NCI-H187 (cell line): ENCODE measurements around the gene FADS3.
"Not testable (repeated sequence)": the region's sequence is repeated elsewhere in the genome, so short reads cannot be mapped to it uniquely, and the experiment has no call there.

Source experiments
- DNase-seq, 2 experiments: peaks; one replicate each; lab custom pipeline; 2025; lab: John Stamatoyannopoulos, UW

The FADS3 gene

GRCh38 chr11:61898247-61898582 lies 6.9 kb upstream of the FADS3 start:
- DNase-seq = no peak

- DNase-seq = peak; percentile 33
Measured at GRCh38 chr11:61897387-61898246, 6.3 kb upstream of the FADS3 start.

- DNase-seq = no peak
Measured at GRCh38 chr11:61896665-61897386, 5.5 kb upstream of the FADS3 start.

- DNase-seq = no peak
Measured at GRCh38 chr11:61895718-61896059, 4.3 kb upstream of the FADS3 start.

GRCh38 chr11:61895046-61895717 lies 3.8 kb upstream of the FADS3 start:
- DNase-seq = peak; percentile 4 to 13

GRCh38 chr11:61893981-61894380 lies 2.6 kb upstream of the FADS3 start:
- no peak for DNase-seq

- DNase-seq = no peak
Measured at GRCh38 chr11:61892085-61892370, 683 bp upstream of the FADS3 start.

- no peak for DNase-seq
Measured at GRCh38 chr11:61890529-61891330, 615 bp downstream of the FADS3 start.

- no peak for DNase-seq
Measured at GRCh38 chr11:61889831-61890230, 1.5 kb downstream of the FADS3 start.

GRCh38 chr11:61888590-61888989 lies 2.8 kb downstream of the FADS3 start:
- no peak for DNase-seq

- no peak for DNase-seq
Measured at GRCh38 chr11:61887839-61888494, 3.4 kb downstream of the FADS3 start.

GRCh38 chr11:61886643-61887042 lies 4.7 kb downstream of the FADS3 start:
- DNase-seq = no peak

- no peak for DNase-seq
Measured at GRCh38 chr11:61885784-61886580, 5.4 kb downstream of the FADS3 start.

- DNase-seq = peak; percentile 61 to 89
Measured at GRCh38 chr11:61885166-61885778, 6.1 kb downstream of the FADS3 start.

- no peak for DNase-seq
Measured at GRCh38 chr11:61883947-61884346, 7.4 kb downstream of the FADS3 start.

GRCh38 chr11:61883327-61883726 lies 8.0 kb downstream of the FADS3 start:
- DNase-seq = no peak

- DNase-seq = no peak
Measured at GRCh38 chr11:61882879-61883278, 8.5 kb downstream of the FADS3 start.

- not testable (repeated sequence) for DNase-seq
Measured at GRCh38 chr11:61882267-61882666, 9.1 kb downstream of the FADS3 start.

GRCh38 chr11:61881397-61881796 lies 9.9 kb downstream of the FADS3 start:
- DNase-seq = no peak

GRCh38 chr11:61880454-61880853 lies 10.9 kb downstream of the FADS3 start:
- DNase-seq = no peak

- DNase-seq = no peak
Measured at GRCh38 chr11:61880031-61880430, 11.3 kb downstream of the FADS3 start.
